ENCODE data around the gene BCKDHB. TPM values are rescaled to one million over a fixed set of nuclear protein-coding genes. Genes with fewer than 3 reads are reported as not detected.
A peak's percentile ranks its signal among the peaks of the same experiment; 100 is the strongest.

The BCKDHB gene
- total and polyA plus RNA-seq, 2 of the 4 experiments (the other 2 are of a cell fraction): 11.2 to 11.8 TPM

DNA sequence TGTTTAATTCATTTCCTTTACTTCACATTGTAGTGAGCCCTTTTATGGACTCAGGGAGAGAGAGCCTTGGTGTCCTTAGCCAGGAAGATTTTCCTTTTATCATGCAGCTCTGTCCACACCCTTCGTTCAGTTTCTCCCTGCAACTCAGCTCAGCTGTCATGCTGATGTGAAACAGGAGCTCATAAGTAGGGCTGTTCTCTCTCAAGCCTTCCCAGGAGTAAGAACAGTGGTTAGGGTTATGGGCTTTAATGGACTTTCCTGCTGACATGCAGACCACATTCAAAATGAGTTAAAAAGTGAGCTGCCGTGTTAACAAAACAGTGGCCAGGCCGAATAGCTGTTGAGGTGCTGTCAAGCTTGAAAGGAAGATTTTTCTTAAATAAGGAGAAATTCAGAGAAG, 104.1 kb downstream of the BCKDHB start:
- no peak for TF ChIP-seq RCOR1 (IDR thresholded peaks at IDR 0.05; ENCODE audit: insufficient replicate concordance, low read length)
- TF ChIP-seq, protein P1, sequence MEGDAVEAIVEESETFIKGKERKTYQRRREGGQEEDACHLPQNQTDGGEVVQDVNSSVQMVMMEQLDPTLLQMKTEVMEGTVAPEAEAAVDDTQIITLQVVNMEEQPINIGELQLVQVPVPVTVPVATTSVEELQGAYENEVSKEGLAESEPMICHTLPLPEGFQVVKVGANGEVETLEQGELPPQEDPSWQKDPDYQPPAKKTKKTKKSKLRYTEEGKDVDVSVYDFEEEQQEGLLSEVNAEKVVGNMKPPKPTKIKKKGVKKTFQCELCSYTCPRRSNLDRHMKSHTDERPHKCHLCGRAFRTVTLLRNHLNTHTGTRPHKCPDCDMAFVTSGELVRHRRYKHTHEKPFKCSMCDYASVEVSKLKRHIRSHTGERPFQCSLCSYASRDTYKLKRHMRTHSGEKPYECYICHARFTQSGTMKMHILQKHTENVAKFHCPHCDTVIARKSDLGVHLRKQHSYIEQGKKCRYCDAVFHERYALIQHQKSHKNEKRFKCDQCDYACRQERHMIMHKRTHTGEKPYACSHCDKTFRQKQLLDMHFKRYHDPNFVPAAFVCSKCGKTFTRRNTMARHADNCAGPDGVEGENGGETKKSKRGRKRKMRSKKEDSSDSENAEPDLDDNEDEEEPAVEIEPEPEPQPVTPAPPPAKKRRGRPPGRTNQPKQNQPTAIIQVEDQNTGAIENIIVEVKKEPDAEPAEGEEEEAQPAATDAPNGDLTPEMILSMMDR (conservative IDR thresholded peaks at IDR 0.05; ENCODE audit: low read depth, low read length): no peak
- 0 out of 3 replicates have a peak overlapping the region, but pooled peaks have one; percentile 26 for H2BK15ac ChIP-seq (ENCODE audit: low read depth, low read length)
- ChIA-PET CTCF (interaction anchor here (0.7 kb wide), 1 partner anchor 78 kb away, joined by 3 read pairs; no protein-coding TSS in a partner anchor), POLR2A (ENCODE audit: unreplicated experiment) (no interaction called here)
- no peak overlapping the region; the same call in 1 of the 2 replicates for H2AK5ac ChIP-seq (ENCODE audit: low read depth, low read length)
- no peak overlapping the region for H3K56ac ChIP-seq (ENCODE audit: extremely low read depth, insufficient read depth, low read length)
- H2BK120ac ChIP-seq (ENCODE audit: low read depth, low read length): peak overlapping the region; percentile 10; the same call in 1 of the 2 replicates
- H3K14ac ChIP-seq (replicated peaks; ENCODE audit: low read depth, low read length): 0 out of 2 replicates have a peak overlapping the region, but pooled peaks have one; percentile 52
- H4K5ac ChIP-seq (ENCODE audit: low read depth, low read length): no peak overlapping the region
- dilution Hi-C loops (cut with HindIII; ENCODE audit: low sequenced_read_pairs, unreplicated experiment) (no loop called here), intact Hi-C loops (cut with micrococcal nuclease) (loop anchor here (5.0 to 10.0 kb wide), 4 partner anchors 214 to 1257 kb away; no protein-coding TSS in a partner anchor), in situ Hi-C loops (cut with MboI; ENCODE audit: low sequenced_read_pairs) (loop anchor here (10.0 to 25.0 kb wide), 2 partner anchors 1544 to 1802 kb away; partner anchors contain the start of gene TENT5A)
- no peak overlapping the region for H3K4me3 ChIP-seq (ENCODE audit: insufficient read depth, low read depth, low read length)
- H3K27me3 ChIP-seq (ENCODE audit: control insufficient read depth, insufficient read depth, low read length): no peaks in the 10 kb centered on the region
- H4K91ac ChIP-seq (ENCODE audit: insufficient read depth, low read depth, low read length): no peak overlapping the region
- H2BK5ac ChIP-seq (ENCODE audit: low read depth, low read length, poor library complexity, severe bottlenecking): no peak overlapping the region
- H3K36me3 ChIP-seq (ENCODE audit: control insufficient read depth, insufficient read depth, low read length): no peaks in the 10 kb centered on the region
- H3K4me2 ChIP-seq (ENCODE audit: low read depth, low read length): no peak overlapping the region
- ATAC-seq (ENCODE audit: low read depth) (peak; percentile 40; the same call in 1 of the 2 replicates), DNase-seq (no peak)
- no peak overlapping the region for H2AK9ac ChIP-seq (replicated peaks; ENCODE audit: low read depth, low read length, poor library complexity)
- peak overlapping the region; percentile 23 for H2AFZ ChIP-seq (replicated peaks; ENCODE audit: low read length, poor library complexity)
- H3K9ac ChIP-seq (ENCODE audit: low read depth, low read length): no peak overlapping the region
- WGBS, 2 experiments (ENCODE audit: extremely low coverage in 2 of 2, insufficient read length in 1 of 2): 20% methylated on average over 1 of the region's 3 CpGs; no CpG with 5 or more reads in 1 of the 2 experiments
- no peak overlapping the region for H2BK20ac ChIP-seq (ENCODE audit: low read depth, low read length)
- H3K9me3 ChIP-seq (ENCODE audit: control insufficient read depth, insufficient read depth, low read length): no peaks in the 10 kb centered on the region
- peaks cover 3% of the 10 kb centered on the region for H3K9me1 ChIP-seq (ENCODE audit: insufficient read depth, low read length)
- H4K20me1 ChIP-seq (ENCODE audit: insufficient read depth, low read length): no peaks in the 10 kb centered on the region
- peak overlapping the region in 1 of 2 experiments; percentile 28; a peak in 1 of 4 replicates for H4K8ac ChIP-seq (ENCODE audit: low read depth in 2 of 2, low read length in 2 of 2)
- no TSS peak for BruUV-seq (replicated peaks)
- H3K23ac ChIP-seq (ENCODE audit: low read depth, low read length): 0 out of 2 replicates have a peak overlapping the region, but pooled peaks have one; percentile 65
- H3K79me1 ChIP-seq (ENCODE audit: low read depth in 1 of 2, low read length in 2 of 2): no peaks in the 10 kb centered on the region
- H3K18ac ChIP-seq (ENCODE audit: low read depth, low read length): no peak overlapping the region
- H3K4me1 ChIP-seq (ENCODE audit: control insufficient read depth, insufficient read depth, low read length): peaks cover 2% of the 10 kb centered on the region; the same call in 1 of the 2 replicates
- 0 out of 2 replicates have a peak overlapping the region, but pooled peaks have one; percentile 27 for H3K4ac ChIP-seq (ENCODE audit: low read depth, low read length)
- H3K27ac ChIP-seq (ENCODE audit: insufficient read depth, low read length): no peak overlapping the region

Measured in IMR-90 (cell line).